ENCODE results near the gene FANCI.

FANCI gene

DNA sequence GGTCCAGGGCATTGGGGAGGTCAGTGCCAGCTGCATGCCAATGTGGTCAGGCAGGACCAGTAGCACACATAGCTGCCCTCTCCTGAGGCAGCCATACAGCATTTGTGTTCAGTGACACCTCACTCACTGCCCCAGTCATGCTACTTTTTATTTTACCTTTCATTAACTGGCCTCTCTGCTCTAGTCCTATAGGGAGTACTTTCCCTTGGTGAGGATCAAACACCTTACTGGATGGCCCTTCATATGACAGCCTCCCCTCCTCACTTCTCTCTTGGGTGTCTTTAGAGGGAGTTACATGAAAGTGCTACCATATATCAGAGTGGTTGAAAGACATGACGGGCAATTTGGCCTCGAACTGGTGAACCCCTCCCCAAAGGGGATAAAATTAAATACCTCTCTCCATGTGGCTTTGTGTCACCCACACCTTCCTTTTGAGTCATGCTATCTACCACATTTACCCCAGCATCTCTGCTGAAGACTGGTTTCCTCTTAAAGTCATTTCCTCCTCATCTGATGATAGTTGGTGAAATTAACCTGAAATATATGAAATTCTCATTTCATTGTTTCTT, 40.0 kb upstream of the FANCI start:
- TF ChIP-seq, protein P1, sequence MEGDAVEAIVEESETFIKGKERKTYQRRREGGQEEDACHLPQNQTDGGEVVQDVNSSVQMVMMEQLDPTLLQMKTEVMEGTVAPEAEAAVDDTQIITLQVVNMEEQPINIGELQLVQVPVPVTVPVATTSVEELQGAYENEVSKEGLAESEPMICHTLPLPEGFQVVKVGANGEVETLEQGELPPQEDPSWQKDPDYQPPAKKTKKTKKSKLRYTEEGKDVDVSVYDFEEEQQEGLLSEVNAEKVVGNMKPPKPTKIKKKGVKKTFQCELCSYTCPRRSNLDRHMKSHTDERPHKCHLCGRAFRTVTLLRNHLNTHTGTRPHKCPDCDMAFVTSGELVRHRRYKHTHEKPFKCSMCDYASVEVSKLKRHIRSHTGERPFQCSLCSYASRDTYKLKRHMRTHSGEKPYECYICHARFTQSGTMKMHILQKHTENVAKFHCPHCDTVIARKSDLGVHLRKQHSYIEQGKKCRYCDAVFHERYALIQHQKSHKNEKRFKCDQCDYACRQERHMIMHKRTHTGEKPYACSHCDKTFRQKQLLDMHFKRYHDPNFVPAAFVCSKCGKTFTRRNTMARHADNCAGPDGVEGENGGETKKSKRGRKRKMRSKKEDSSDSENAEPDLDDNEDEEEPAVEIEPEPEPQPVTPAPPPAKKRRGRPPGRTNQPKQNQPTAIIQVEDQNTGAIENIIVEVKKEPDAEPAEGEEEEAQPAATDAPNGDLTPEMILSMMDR (IDR thresholded peaks at IDR 0.05; ENCODE audit: insufficient read depth, low read length, poor library complexity, severe bottlenecking) = no peak
- no peak overlapping the region for H3K4me3 ChIP-seq (replicated peaks; ENCODE audit: low read depth, low read length)
- H3K36me3 ChIP-seq (ENCODE audit: control insufficient read depth, insufficient read depth, low read length) = no peaks in the 10 kb centered on the region
- no peak for DNase-seq (ENCODE audit: extremely low read depth, insufficient read length)
- H3K27me3 ChIP-seq (replicated peaks; ENCODE audit: control insufficient read depth, insufficient read depth, low read length) = no peaks in the 10 kb centered on the region

DNA sequence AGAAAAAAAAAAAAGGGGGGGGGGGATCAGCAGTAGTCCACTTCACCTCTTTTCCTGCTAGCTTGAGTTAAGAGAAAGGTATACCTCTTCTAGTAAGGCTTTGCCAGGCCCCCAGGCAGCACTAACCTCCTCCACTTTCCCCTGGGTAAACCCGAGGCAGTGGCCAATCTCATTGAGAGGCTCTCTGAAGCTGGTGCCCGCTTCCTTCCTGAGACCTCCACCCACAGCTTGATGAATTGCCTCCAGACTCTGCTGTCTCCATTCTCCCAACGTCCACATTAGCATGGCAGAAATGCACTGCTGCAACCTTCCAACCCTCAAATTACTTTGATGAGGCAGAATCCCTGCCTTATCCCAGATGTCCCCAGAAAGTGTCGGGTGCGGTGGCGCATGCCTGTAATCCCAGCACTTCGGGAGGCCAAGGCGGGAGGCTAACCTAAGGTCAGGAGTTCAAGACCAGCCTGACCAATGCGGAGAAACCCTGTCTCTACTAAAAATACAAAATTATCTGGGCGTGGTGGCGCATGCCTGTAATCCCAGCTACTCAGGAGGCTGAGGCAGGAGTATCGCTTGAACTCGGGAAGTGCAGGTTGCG, 37.7 kb upstream of the FANCI start:
- TF ChIP-seq, protein P1 (IDR thresholded peaks at IDR 0.05; ENCODE audit: insufficient read depth, low read length, poor library complexity, severe bottlenecking) = no peak
- no peaks in the 10 kb centered on the region for H3K36me3 ChIP-seq (ENCODE audit: control insufficient read depth, insufficient read depth, low read length)
- no peak for DNase-seq (ENCODE audit: extremely low read depth, insufficient read length)
- H3K4me3 ChIP-seq (replicated peaks; ENCODE audit: low read depth, low read length) = no peak overlapping the region
- no peaks in the 10 kb centered on the region for H3K27me3 ChIP-seq (replicated peaks; ENCODE audit: control insufficient read depth, insufficient read depth, low read length)

DNA sequence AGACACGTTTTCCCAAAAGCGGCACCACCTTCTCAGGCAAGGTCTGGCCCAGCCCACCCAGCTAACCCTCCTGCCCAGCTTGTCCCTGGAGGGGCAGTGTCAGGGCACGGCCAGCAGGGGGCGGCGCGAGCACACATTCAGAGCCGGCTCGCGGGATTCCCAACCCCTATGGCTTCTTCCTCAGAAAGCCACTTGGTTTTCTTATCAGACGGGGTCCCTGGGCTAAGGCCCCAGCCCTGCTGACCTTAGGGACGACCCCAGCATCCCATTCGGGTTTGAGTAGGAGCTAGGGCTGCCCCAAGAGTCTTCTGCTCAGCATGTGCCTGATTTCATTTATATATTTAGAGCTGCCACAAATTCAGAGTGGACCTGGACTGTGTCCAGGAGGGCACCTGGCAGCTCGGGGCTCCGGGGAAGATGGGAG, 36.9 kb upstream of the FANCI start:
- H3K36me3 ChIP-seq (ENCODE audit: control insufficient read depth, insufficient read depth, low read length) = no peaks in the 10 kb centered on the region
- peak; percentile 78 for DNase-seq (ENCODE audit: extremely low read depth, insufficient read length)
- H3K4me3 ChIP-seq (replicated peaks; ENCODE audit: low read depth, low read length) = no peak overlapping the region
- TF ChIP-seq, protein P1 (IDR thresholded peaks at IDR 0.05; ENCODE audit: insufficient read depth, low read length, poor library complexity, severe bottlenecking) = peak; percentile 100
- no peaks in the 10 kb centered on the region; the same call in 1 of the 2 replicates for H3K27me3 ChIP-seq (replicated peaks; ENCODE audit: control insufficient read depth, insufficient read depth, low read length)

DNA sequence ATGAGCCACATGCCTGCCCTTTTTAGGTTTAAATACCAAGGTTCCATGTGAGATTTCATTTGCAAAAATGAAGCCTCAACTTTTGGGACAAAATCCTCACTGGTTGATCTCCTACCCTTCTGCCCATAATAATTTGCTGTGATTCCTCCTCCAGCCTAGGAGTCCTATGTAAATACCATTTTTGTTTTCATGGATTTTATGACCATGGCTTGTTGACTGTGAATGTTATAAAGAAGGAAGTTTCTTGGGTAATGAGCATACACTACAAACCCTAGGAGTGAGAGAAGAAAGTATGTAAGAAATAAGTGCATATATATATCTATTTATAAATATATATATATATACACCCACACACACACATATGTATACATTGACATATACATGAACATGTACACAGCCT, 35.5 kb upstream of the FANCI start:
- Histone ChIP-seq H3K27me3 (replicated peaks; ENCODE audit: control insufficient read depth, insufficient read depth, low read length) (no peaks in the 10 kb centered on the region; the same call in 1 of the 2 replicates), H3K4me3 (replicated peaks; ENCODE audit: low read depth, low read length) (no peak overlapping the region), H3K36me3 (ENCODE audit: control insufficient read depth, insufficient read depth, low read length) (no peaks in the 10 kb centered on the region)
- TF ChIP-seq, protein P1 (IDR thresholded peaks at IDR 0.05; ENCODE audit: insufficient read depth, low read length, poor library complexity, severe bottlenecking) = no peak
- DNase-seq (ENCODE audit: extremely low read depth, insufficient read length) = no peak

DNA sequence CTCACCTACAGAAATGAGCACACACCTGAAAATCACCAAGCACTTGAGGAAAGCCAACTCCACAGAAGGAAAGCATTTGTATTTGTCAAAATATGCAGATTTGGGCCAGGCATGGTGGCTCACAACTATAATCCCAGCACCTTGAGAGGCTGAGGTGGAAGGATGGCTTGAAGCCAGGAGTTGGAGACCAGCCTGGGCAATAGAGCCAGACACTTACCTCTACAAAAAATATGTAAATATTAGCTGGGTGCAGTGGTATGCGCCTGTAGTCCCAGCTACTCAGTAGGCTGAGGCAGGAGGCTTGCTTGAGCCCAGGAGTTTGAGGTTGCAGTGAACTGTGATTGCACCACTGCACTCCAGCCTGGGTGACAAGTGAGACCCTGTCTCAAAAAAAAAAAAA, 34.7 kb upstream of the FANCI start:
- no peak for DNase-seq (ENCODE audit: extremely low read depth, insufficient read length)
- Histone ChIP-seq H3K4me3 (replicated peaks; ENCODE audit: low read depth, low read length) (no peak overlapping the region), H3K27me3 (replicated peaks; ENCODE audit: control insufficient read depth, insufficient read depth, low read length) (no peaks in the 10 kb centered on the region; the same call in 1 of the 2 replicates), H3K36me3 (ENCODE audit: control insufficient read depth, insufficient read depth, low read length) (no peaks in the 10 kb centered on the region)
- TF ChIP-seq, protein P1 (IDR thresholded peaks at IDR 0.05; ENCODE audit: insufficient read depth, low read length, poor library complexity, severe bottlenecking) = no peak
